HEK293 (cell line): ENCODE measurements around the gene LY6G6D.

Source experiments
- CTCF ChIA-PET: fragments of 350-600 bp; formaldehyde crosslinking; extraction: SDS; loops from one replicate; lab custom pipeline; 2021; ENCODE audit warnings: antibody characterized with exemption; lab: Yijun Ruan, JAX
- POLR2A ChIA-PET: fragments of 300-600 bp; formaldehyde crosslinking; extraction: SDS; loops from one replicate; lab custom pipeline; 2020; ENCODE audit warnings: antibody characterized with exemption, inconsistent platforms; lab: Yijun Ruan, JAX
- H3K27ac ChIP-seq: fragments of 200-500 bp; sonication (Bioruptor generic); 2 replicates; pipeline ENCODE4 v1.5.1; 2014; ENCODE audit warnings: low read depth, low read length, control low read depth, inconsistent platforms; ENCODE audit errors: extremely low read depth
- H3K36me3 ChIP-seq, 2 experiments: fragments of 200-500 bp in 1 of 2; sonication (Bioruptor generic) in 1 of 2; 1 replicate in 1 of 2; 2 replicates in 1 of 2; pipeline ENCODE4 v1.5.1; 2014 to 2017; ENCODE audit warnings: inconsistent platforms in 2 of 2, low read length in 2 of 2; ENCODE audit not compliant: control insufficient read depth in 2 of 2, insufficient read depth in 1 of 2
- H3K4me1 ChIP-seq: fragments of 200-500 bp; sonication (Bioruptor generic); 2 replicates; pipeline ENCODE4 v1.5.1; 2014; ENCODE audit warnings: mild to moderate bottlenecking, low read length, inconsistent platforms; ENCODE audit not compliant: control insufficient read depth, insufficient read depth
- H3K4me3 ChIP-seq: 2 replicates; pipeline ENCODE4 v1.5.1; 2011; ENCODE audit warnings: low read depth, mild to moderate bottlenecking, control low read depth, low read length, moderate library complexity
- H3K9me3 ChIP-seq: fragments of 200-500 bp; sonication (Bioruptor generic); 2 replicates; pipeline ENCODE4 v1.5.1; 2014; ENCODE audit warnings: low read depth, low read length, inconsistent platforms; ENCODE audit not compliant: control insufficient read depth, insufficient read depth
- BCL11B ChIP-seq: fragments of 450-650 bp; formaldehyde crosslinking; IDR thresholded peaks from 2 replicates; pipeline ENCODE4 v1.5.1; 2016; ENCODE audit warnings: low read depth, missing biosample characterization, missing genetic modification characterization
- EGR2 ChIP-seq: fragments of 450-650 bp; formaldehyde crosslinking; IDR thresholded peaks from 2 replicates; pipeline ENCODE4 v1.5.1; 2016; ENCODE audit warnings: low read depth, missing biosample characterization, missing genetic modification characterization
- GLI4 ChIP-seq: fragments of 450-650 bp; formaldehyde crosslinking; IDR thresholded peaks from 2 replicates; pipeline ENCODE4 v1.5.1; 2016; ENCODE audit warnings: missing biosample characterization, missing genetic modification characterization
- GLIS1 ChIP-seq: fragments of 450-650 bp; formaldehyde crosslinking; IDR thresholded peaks from 2 replicates; pipeline ENCODE4 v1.5.1; 2016; ENCODE audit warnings: missing biosample characterization, missing genetic modification characterization
- KLF16 ChIP-seq: fragments of 450-650 bp; formaldehyde crosslinking; IDR thresholded peaks from 2 replicates; pipeline ENCODE4 v1.5.1; 2017; ENCODE audit warnings: missing biosample characterization, missing genetic modification characterization
- KLF17 ChIP-seq: fragments of 450-650 bp; formaldehyde crosslinking; IDR thresholded peaks from 2 replicates; pipeline ENCODE4 v1.5.1; 2016; ENCODE audit warnings: missing biosample characterization, missing genetic modification characterization
- KLF7 ChIP-seq: fragments of 450-650 bp; formaldehyde crosslinking; IDR thresholded peaks from 2 replicates; pipeline ENCODE4 v1.5.1; 2016; ENCODE audit warnings: missing biosample characterization, missing genetic modification characterization, borderline replicate concordance
- KLF8 ChIP-seq: fragments of 450-650 bp; formaldehyde crosslinking; IDR thresholded peaks from 2 replicates; pipeline ENCODE4 v1.5.1; 2016; ENCODE audit warnings: missing biosample characterization, missing genetic modification characterization
- KLF9 ChIP-seq: fragments of 450-650 bp; formaldehyde crosslinking; IDR thresholded peaks from 2 replicates; pipeline ENCODE4 v1.5.1; 2016; ENCODE audit warnings: missing biosample characterization, missing genetic modification characterization, low read depth
- SP3 ChIP-seq: fragments of 450-650 bp; formaldehyde crosslinking; IDR thresholded peaks from 2 replicates; pipeline ENCODE4 v1.5.1; 2016; ENCODE audit warnings: missing biosample characterization, missing genetic modification characterization
- SP7 ChIP-seq: fragments of 450-650 bp; formaldehyde crosslinking; IDR thresholded peaks from 2 replicates; pipeline ENCODE4 v1.5.1; 2016; ENCODE audit warnings: missing biosample characterization, missing genetic modification characterization
- TRIM28 ChIP-seq: IDR thresholded peaks from 2 replicates; pipeline ENCODE4 v1.6.1; 2011; ENCODE audit warnings: low read length, control low read depth, borderline replicate concordance
- ZBTB10 ChIP-seq: fragments of 450-650 bp; formaldehyde crosslinking; IDR thresholded peaks from 2 replicates; pipeline ENCODE4 v1.5.1; 2016; ENCODE audit warnings: missing biosample characterization, missing genetic modification characterization
- ZBTB11 ChIP-seq: fragments of 450-650 bp; formaldehyde crosslinking; conservative IDR thresholded peaks from 2 replicates; pipeline ENCODE4 v1.5.1; 2016; ENCODE audit warnings: low read depth, missing biosample characterization, missing genetic modification characterization
- ZFP69B ChIP-seq: fragments of 450-650 bp; formaldehyde crosslinking; IDR thresholded peaks from 2 replicates; pipeline ENCODE4 v1.5.1; 2016; ENCODE audit warnings: missing biosample characterization, missing genetic modification characterization
- ZNF10 ChIP-seq: fragments of 450-650 bp; formaldehyde crosslinking; IDR thresholded peaks from 2 replicates; pipeline ENCODE4 v1.5.1; 2017; ENCODE audit warnings: missing biosample characterization, missing genetic modification characterization
- ZNF146 ChIP-seq: fragments of 450-650 bp; formaldehyde crosslinking; IDR thresholded peaks from 2 replicates; pipeline ENCODE4 v1.5.1; 2016; ENCODE audit warnings: missing biosample characterization, missing genetic modification characterization
- ZNF24 ChIP-seq: fragments of 450-650 bp; formaldehyde crosslinking; IDR thresholded peaks from 2 replicates; pipeline ENCODE4 v1.5.1; 2016; ENCODE audit warnings: missing biosample characterization, missing genetic modification characterization
- ZNF324 ChIP-seq: fragments of 450-650 bp; formaldehyde crosslinking; IDR thresholded peaks from 2 replicates; pipeline ENCODE4 v1.5.1; 2016; ENCODE audit warnings: missing biosample characterization, missing genetic modification characterization
- ZNF341 ChIP-seq: fragments of 450-650 bp; formaldehyde crosslinking; IDR thresholded peaks from 2 replicates; pipeline ENCODE4; 2016; ENCODE audit warnings: low read depth, missing biosample characterization, missing genetic modification characterization
- ZNF366 ChIP-seq: fragments of 450-650 bp; formaldehyde crosslinking; conservative IDR thresholded peaks from 2 replicates; pipeline ENCODE4 v1.5.1; 2016; ENCODE audit warnings: missing biosample characterization, missing genetic modification characterization
- ZNF488 ChIP-seq: fragments of 450-650 bp; formaldehyde crosslinking; IDR thresholded peaks from 2 replicates; pipeline ENCODE4 v1.5.1; 2016; ENCODE audit warnings: missing biosample characterization, missing genetic modification characterization
- ZNF558 ChIP-seq: fragments of 450-650 bp; formaldehyde crosslinking; IDR thresholded peaks from 2 replicates; pipeline ENCODE4 v1.5.1; 2016; ENCODE audit warnings: missing biosample characterization, missing genetic modification characterization
- ZNF600 ChIP-seq: fragments of 450-650 bp; formaldehyde crosslinking; IDR thresholded peaks from 2 replicates; pipeline ENCODE4 v1.5.1; 2016; ENCODE audit warnings: missing biosample characterization, missing genetic modification characterization
- ZNF629 ChIP-seq: fragments of 450-650 bp; formaldehyde crosslinking; IDR thresholded peaks from 2 replicates; pipeline ENCODE4 v1.5.1; 2017; ENCODE audit warnings: missing biosample characterization, missing genetic modification characterization
- ZNF664 ChIP-seq: fragments of 450-650 bp; formaldehyde crosslinking; IDR thresholded peaks from 2 replicates; pipeline ENCODE4 v1.5.1; 2016; ENCODE audit warnings: missing biosample characterization, missing genetic modification characterization
- ZNF692 ChIP-seq: fragments of 450-650 bp; formaldehyde crosslinking; IDR thresholded peaks from 2 replicates; pipeline ENCODE4 v1.5.1; 2016; ENCODE audit warnings: missing biosample characterization, missing genetic modification characterization
- ZSCAN30 ChIP-seq: fragments of 450-650 bp; IDR thresholded peaks from 2 replicates; pipeline ENCODE4 v1.5.1; 2018; ENCODE audit warnings: missing biosample characterization, mild to moderate bottlenecking, missing genetic modification characterization, moderate library complexity
- ZXDB ChIP-seq: fragments of 450-650 bp; formaldehyde crosslinking; IDR thresholded peaks from 2 replicates; pipeline ENCODE4 v1.5.1; 2016; ENCODE audit warnings: missing biosample characterization, missing genetic modification characterization

The LY6G6D gene

GRCh38 chr6:31734821-31735406 is 19.8 kb downstream of the LY6G6D start:
- POLR2A ChIA-PET: interaction anchor here (0.7 to 6.8 kb wide), 21 partner anchors 10 to 1490 kb away, joined by 3 to 102 read pairs (median 4); partner anchors contain the start of genes ABHD16A, BAG6, C6orf47 and GPANK1
- Histone ChIP-seq H3K36me3 (peaks cover 12 to 39% of the 10 kb centered on the region in 2 experiments; a peak in 2 of 3 replicates), H3K4me1 (peaks cover 30% of the 10 kb centered on the region), H3K9me3 (no peaks in the 10 kb centered on the region), H3K4me3 (peak overlapping the region; percentile 64), H3K27ac (peak overlapping the region; percentile 52)
- CTCF ChIA-PET: interaction anchor here (0.7 to 2.7 kb wide), 5 partner anchors 35 to 129 kb away, joined by 3 to 24 read pairs (median 7); partner anchors contain the start of gene LSM2
- TF ChIP-seq TRIM28 (no peak), ZNF146 (tag by site-specific recombination) (0 out of 2 replicates have a peak, but pooled peaks have one; percentile 21), ZNF324 (peak; percentile 56; the same call in 1 of the 2 replicates), SP3 (peak; percentile 83), ZNF664 (tag by site-specific recombination) (no peak), ZNF488 (tag by site-specific recombination) (no peak), ZNF558 (tag by site-specific recombination) (0 out of 2 replicates have a peak, but pooled peaks have one; percentile 32), KLF16 (tag by site-specific recombination) (peak; percentile 69; the same call in 1 of the 2 replicates), ZFP69B (tag by site-specific recombination) (peak; percentile 99), SP7 (tag by site-specific recombination) (peak; percentile 98), ZNF341 (tag by site-specific recombination) (peak; percentile 96), ZNF629 (tag by site-specific recombination) (peak; percentile 87), ZNF24 (peak; percentile 45; the same call in 1 of the 2 replicates), ZBTB11 (tag by site-specific recombination) (peak; percentile 27; the same call in 1 of the 2 replicates), ZNF692 (tag by site-specific recombination) (peak; percentile 99), GLIS1 (peak; percentile 73), KLF17 (peak; percentile 78), ZNF10 (tag by site-specific recombination) (0 out of 2 replicates have a peak, but pooled peaks have one; percentile 29), KLF8 (peak; percentile 80), GLI4 (tag by site-specific recombination) (0 out of 2 replicates have a peak, but pooled peaks have one; percentile 6), ZXDB (tag by site-specific recombination) (peak; percentile 51), KLF9 (tag by site-specific recombination) (peak; percentile 80), ZNF366 (tag by site-specific recombination) (peak; percentile 85), ZSCAN30 (peak; percentile 25; the same call in 1 of the 2 replicates), ZNF600 (tag by site-specific recombination) (peak; percentile 88), EGR2 (tag by site-specific recombination) (peak; percentile 49), ZBTB10 (tag by site-specific recombination) (peak; percentile 50; the same call in 1 of the 2 replicates), KLF7 (tag by site-specific recombination) (0 out of 2 replicates have a peak, but pooled peaks have one; percentile 23), BCL11B (tag by site-specific recombination) (no peak)
